ENCODE data around the gene PRDM16. TPM values are rescaled to one million over a fixed set of nuclear protein-coding genes. Genes with fewer than 3 reads are reported as not detected.

The PRDM16 gene
- total and polyA plus RNA-seq, 2 of the 8 experiments (the other 6 are each of a cell fraction or from before 2014, with no cell fraction given), result 0.39 to 0.43 TPM

- ChIA-PET CTCF (ENCODE audit: partially characterized antibody) (interaction anchor here (0.6 to 2.0 kb wide), 6 partner anchors 19 to 987 kb away, joined by 3 to 7 read pairs (median 4); no protein-coding TSS in a partner anchor), POLR2A (ENCODE audit: partially characterized antibody) (no interaction called here)
- H2BK20ac ChIP-seq (ENCODE audit: low read length), result no peak overlapping the region
- H3K79me2 ChIP-seq (ENCODE audit: control insufficient read depth in 1 of 2, insufficient read depth in 2 of 2, low read length in 2 of 2), result no peaks in the 10 kb centered on the region
- no peak overlapping the region for H2BK5ac ChIP-seq (ENCODE audit: low read depth, low read length)
- no peak overlapping the region for H2AFZ ChIP-seq (ENCODE audit: low read length)
- H4K5ac ChIP-seq (ENCODE audit: insufficient read length, low read depth, low read length), result no peak overlapping the region
- no peak overlapping the region for H2BK120ac ChIP-seq (replicated peaks; ENCODE audit: low read depth, low read length)
- H3K27me3 ChIP-seq (replicated peaks in 1 of 4; ENCODE audit: control insufficient read depth in 3 of 4, extremely low read depth in 1 of 4, insufficient read depth in 3 of 4, low read length in 3 of 4), result no peaks in the 10 kb centered on the region
- no peak overlapping the region for H3K4me2 ChIP-seq (ENCODE audit: insufficient read depth in 1 of 2, low read depth in 2 of 2, low read length in 2 of 2)
- H3K9ac ChIP-seq (replicated peaks in 1 of 4; ENCODE audit: extremely low read depth in 1 of 4, low read depth in 3 of 4, low read length in 3 of 4), result no peak overlapping the region
- H3K9me3 ChIP-seq (ENCODE audit: insufficient read depth in 2 of 2, low read depth in 1 of 2, low read length in 1 of 2), result no peaks in the 10 kb centered on the region; a peak in 1 of 4 replicates
- H4K8ac ChIP-seq (ENCODE audit: extremely low read depth, insufficient read depth, low read length), result no peak overlapping the region
- no peak overlapping the region for H4K91ac ChIP-seq (replicated peaks; ENCODE audit: insufficient read length, low read length)
- H3K4ac ChIP-seq (replicated peaks; ENCODE audit: insufficient read length, low read depth, low read length), result no peak overlapping the region
- no peak overlapping the region for H2BK12ac ChIP-seq (ENCODE audit: low read depth, low read length)
- no peak overlapping the region for H2AK5ac ChIP-seq (ENCODE audit: low read depth, low read length)
- WGBS, 2 experiments (ENCODE audit: extremely low coverage in 1 of 2, insufficient coverage in 1 of 2, insufficient read length in 1 of 2, insufficient replicate concordance in 2 of 2, low coverage in 1 of 2, low lambda C conversion rate in 2 of 2, missing lambda C conversion rate in 1 of 2), result 91% methylated on average over 18 of the region's 22 CpGs; no CpG with 5 or more reads in 1 of the 2 experiments
- DNase-seq (ENCODE audit: low read depth in 1 of 2, low spot score in 2 of 2) (no peak), FAIRE-seq (no peak)
- no peaks in the 10 kb centered on the region; the same call in 1 of the 2 replicates for H3K23me2 ChIP-seq (ENCODE audit: low read depth, low read length)
- H4K20me1 ChIP-seq (replicated peaks in 1 of 2; ENCODE audit: control insufficient read depth in 1 of 2, insufficient read depth in 2 of 2, low read length in 2 of 2), result peaks cover 0 to 7% of the 10 kb centered on the region in 2 experiments
- H3K79me1 ChIP-seq (ENCODE audit: low read depth, low read length), result no peaks in the 10 kb centered on the region
- no peak overlapping the region for H3K18ac ChIP-seq (ENCODE audit: extremely low read depth, low read length)
- H3K23ac ChIP-seq (ENCODE audit: insufficient read length), result no peak overlapping the region
- no peaks in the 10 kb centered on the region for H3K4me1 ChIP-seq (replicated peaks in 1 of 4; ENCODE audit: control insufficient read depth in 3 of 4, insufficient read depth in 4 of 4, low read length in 3 of 4)
- H3K4me3 ChIP-seq (ENCODE audit: extremely low read depth in 1 of 4, insufficient read depth in 2 of 4, low read depth in 3 of 4, low read length in 4 of 4), result no peak overlapping the region
- H2BK15ac ChIP-seq (ENCODE audit: low read length), result no peak overlapping the region
- no peak overlapping the region for H3K27ac ChIP-seq (ENCODE audit: low read depth, low read length)
- no peak overlapping the region for H3K14ac ChIP-seq (ENCODE audit: insufficient read length)
- H3K56ac ChIP-seq (replicated peaks; ENCODE audit: insufficient read length, low read depth, low read length), result no peak overlapping the region
- no peaks in the 10 kb centered on the region for H3K36me3 ChIP-seq (ENCODE audit: control insufficient read depth in 2 of 4, insufficient read depth in 4 of 4, low read length in 3 of 4)
- TF ChIP-seq CHD2 (IDR thresholded peaks at IDR 0.05; ENCODE audit: low read length) (no peak), E2F6 (IDR thresholded peaks at IDR 0.05) (no peak), SIN3A (conservative IDR thresholded peaks at IDR 0.05 in 1 of 2, IDR thresholded peaks at IDR 0.05 in 1 of 2; ENCODE audit: low read depth in 1 of 2, low read length in 2 of 2) (no peak), ATF3 (IDR thresholded peaks at IDR 0.05; ENCODE audit: insufficient read depth, low read depth, low read length) (no peak), RFX5 (IDR thresholded peaks at IDR 0.05; ENCODE audit: borderline replicate concordance, low read depth, low read length) (no peak), YY1 (IDR thresholded peaks at IDR 0.05; ENCODE audit: low read depth, low read length) (no peak), CTBP2 (IDR thresholded peaks at IDR 0.05; ENCODE audit: borderline replicate concordance, insufficient read depth, insufficient read length, low read length) (no peak), RXRA (IDR thresholded peaks at IDR 0.05; ENCODE audit: insufficient read depth, low read depth, low read length) (no peak), TAF7 (optimal IDR thresholded peaks at IDR 0.05; ENCODE audit: borderline replicate concordance, low read depth, low read length) (no peak), SAP30 (IDR thresholded peaks at IDR 0.05; ENCODE audit: insufficient read depth, insufficient replicate concordance, low read length) (no peak)
Observed at GRCh38 chr1:3324704-3325535, 255.9 kb downstream of the PRDM16 start.

Data from H1 (cell line).